ENCODE data around the gene MIPEP.
"Not testable (repeated sequence)": the region's sequence is repeated elsewhere in the genome, so short reads cannot be mapped to it uniquely, and the experiment has no call there.

MIPEP gene

DNA sequence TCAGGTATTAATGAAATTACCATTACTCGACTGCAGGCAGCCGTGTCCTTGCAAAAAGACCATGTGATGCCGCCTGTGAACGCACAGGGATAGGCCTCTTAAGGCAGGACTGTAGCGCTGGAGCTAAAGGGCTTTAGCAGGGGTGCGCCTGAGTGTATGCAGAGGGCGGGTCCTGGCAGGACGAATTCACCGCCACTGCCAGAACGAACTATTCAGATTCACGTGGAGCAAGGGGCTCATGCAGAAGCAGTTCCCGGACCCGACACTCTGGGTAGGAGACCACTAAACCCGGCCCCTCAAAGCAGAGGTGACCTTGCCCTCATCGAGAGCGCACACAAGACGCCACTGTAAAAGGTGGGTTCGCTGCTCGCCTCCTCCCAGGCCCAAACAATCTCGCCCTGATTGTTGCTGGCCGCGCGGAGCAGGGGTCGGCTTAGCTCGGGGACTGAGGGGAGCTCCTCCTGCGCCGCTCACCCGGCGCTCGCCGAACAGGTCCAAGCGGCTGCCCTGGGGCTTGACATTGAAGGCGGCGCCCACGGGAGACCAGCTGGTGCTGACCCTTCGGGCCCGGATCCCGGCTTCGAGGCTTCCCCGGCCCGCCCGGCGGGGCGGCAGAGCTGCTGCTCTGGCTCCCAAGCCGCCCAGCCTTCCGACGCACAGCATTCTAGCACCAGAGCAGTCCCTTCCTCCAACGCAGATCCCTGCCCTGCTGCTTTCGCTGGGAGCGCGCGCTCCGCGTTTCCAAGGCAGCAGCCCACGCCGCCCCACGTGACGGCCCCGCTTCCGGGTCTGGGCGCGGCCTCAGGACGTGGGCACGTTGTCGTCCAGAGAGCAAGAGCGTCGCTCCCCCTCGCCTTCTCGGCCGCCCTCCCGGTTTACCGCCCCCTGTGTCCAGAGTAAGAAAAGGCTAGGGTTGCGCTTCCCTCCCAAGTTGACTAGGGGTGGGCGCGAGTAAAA, at the start of gene MIPEP:
MIPEP (minus strand) TSS at position 743 of the 957 bp plus-strand sequence; CDS start at position 663, 80 bp downstream.
- peak; percentile 73 to 82 for DNase-seq (ENCODE audit: low read depth in 1 of 2, low spot score in 1 of 2)

DNA sequence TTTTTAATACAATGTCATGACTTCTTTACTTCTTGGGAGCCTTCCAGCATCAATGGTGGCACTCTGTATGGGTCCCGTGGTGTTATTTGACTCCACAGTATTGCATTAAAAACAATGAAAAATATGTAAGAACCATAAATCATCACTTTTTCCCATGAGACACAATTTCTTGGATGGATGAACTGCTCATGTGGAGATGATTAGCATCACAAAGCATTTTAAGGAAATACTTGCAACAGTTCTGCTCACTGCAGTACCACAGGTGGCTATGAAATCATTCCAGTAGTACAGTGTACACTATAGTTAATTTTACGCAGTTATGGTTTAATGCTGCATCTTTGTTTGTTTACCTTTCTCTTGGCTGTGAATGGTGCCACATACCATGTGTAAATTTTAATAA, 45.3 kb upstream of the MIPEP start:
- no peak for DNase-seq (ENCODE audit: low read depth in 1 of 2, low spot score in 1 of 2)

GRCh38 chr13:23928985-23929384, 39.8 kb upstream of the MIPEP start:
- DNase-seq (ENCODE audit: low read depth in 1 of 2, low spot score in 1 of 2): no peak

GRCh38 chr13:23923031-23923430, 33.8 kb upstream of the MIPEP start:
- DNase-seq (ENCODE audit: low read depth in 1 of 2, low spot score in 1 of 2): no peak

DNA sequence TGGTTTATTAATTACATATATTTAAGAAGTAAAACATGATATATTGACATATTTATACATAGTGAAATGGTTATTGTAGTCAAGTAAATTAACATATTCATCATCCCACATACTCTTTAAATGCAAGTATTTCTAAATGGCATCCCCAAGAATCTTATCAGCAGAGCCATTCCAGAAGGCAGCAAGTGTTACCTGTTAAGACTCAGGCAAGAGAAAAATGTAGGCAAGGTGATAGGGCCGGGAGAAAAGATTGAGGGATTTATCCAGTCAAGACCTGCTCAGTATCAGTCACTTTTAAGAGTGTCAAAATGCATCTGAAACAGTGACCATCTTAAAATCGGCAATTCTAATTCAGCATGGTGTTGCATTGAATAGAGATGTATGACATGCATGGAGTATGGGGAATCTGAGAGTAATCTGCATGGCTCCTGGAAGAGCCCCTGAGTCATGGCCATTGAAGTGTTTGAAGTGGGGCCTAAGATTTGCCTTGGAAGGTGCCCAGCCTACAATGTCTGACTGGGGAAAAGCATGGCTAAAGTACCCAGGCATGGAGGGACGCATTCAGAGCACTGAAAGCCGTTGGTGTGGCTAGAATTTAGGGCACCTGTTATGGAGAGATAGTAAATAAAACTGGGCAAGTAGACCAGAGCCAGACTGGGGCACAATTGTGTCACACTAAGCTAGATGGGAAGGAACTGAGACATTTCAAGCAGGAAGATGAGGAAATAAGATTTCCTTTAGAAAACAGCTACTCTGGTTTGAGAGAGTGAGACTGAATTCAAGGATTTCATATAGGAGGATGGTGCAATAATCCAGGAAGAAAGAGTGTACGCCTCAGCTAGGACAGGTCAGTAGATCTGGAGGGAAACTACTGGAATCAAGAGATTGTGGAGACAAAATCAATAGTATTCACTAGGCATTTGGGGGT, 33.1 kb upstream of the MIPEP start:
- DNase-seq (ENCODE audit: low read depth in 1 of 2, low spot score in 1 of 2): no peak

DNA sequence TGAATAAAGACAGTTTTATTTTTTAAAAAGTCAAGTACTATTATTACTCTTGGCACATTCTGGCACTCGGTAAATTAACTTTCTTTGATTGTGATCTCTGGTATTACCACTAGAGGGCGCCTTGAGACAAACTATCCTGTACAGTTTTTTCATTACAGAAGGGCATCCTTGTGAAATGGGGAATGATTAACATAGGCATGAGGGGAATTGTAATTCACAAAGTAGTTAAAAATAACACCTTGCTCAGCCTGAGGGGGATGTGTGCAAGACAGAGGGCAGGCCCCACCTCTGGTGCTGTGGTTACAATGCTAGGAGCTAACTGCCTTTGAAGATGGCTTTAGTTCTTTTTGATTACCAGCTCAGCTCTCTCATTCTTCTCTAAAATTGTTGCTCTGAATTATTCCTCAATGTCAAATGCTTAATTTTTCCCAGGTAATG, 32.3 kb upstream of the MIPEP start:
- no peak for DNase-seq (ENCODE audit: low read depth in 1 of 2, low spot score in 1 of 2)

- DNase-seq (ENCODE audit: low read depth in 1 of 2, low spot score in 1 of 2): no peak
These were observed 29.8 kb upstream of the MIPEP start for GRCh38 chr13:23919006-23919405.

- no peak for DNase-seq (ENCODE audit: low read depth in 1 of 2, low spot score in 1 of 2)
These were observed 29.0 kb upstream of the MIPEP start for GRCh38 chr13:23918208-23918607.

DNA sequence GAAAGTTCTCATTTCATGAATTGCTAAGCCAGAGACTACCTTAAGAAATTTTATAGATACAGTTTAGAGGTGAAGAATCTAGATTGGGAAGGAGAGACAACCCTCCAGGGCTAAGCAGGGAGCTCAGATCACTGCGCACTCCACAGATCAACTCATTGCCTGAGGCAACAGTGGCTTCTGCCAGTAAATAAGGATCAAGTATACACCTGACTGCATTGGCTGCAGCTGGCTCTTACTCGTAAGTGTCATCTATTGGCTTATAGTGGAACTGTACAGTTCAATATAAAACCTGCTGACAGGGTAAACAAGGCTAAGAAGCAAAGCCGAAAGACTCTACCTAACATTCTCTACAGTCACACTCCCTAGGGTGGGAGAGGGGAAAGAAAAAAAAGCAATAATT, 26.1 kb upstream of the MIPEP start:
- DNase-seq (ENCODE audit: low read depth in 1 of 2, low spot score in 1 of 2): no peak

- no peak for DNase-seq (ENCODE audit: low read depth in 1 of 2, low spot score in 1 of 2)
These were observed 23.3 kb upstream of the MIPEP start for GRCh38 chr13:23912469-23912868.

GRCh38 chr13:23909606-23910005, 20.4 kb upstream of the MIPEP start:
- no peak for DNase-seq (ENCODE audit: low read depth in 1 of 2, low spot score in 1 of 2)

DNA sequence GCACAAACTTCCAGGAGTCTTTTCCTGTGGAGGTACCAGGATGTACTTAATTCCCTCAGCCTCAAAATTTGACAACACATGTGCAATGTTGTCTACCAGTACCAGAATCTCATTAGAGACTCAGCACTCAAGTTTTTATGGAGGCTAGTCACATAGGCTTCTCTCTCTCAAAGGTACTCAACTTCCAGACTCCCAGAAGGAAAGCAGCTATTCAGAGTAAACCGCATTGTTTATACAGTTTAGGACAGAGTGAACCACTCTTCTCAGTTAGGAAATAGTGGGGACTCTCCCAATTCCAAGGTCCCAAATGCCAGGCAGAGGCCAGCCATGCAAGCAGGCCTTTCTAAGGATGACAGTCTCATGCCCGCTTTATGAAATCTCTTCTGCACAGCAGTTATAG, 16.6 kb upstream of the MIPEP start:
- DNase-seq (ENCODE audit: low read depth in 1 of 2, low spot score in 1 of 2): no peak

GRCh38 chr13:23903906-23904280, 14.7 kb upstream of the MIPEP start:
- no peak for DNase-seq (ENCODE audit: low read depth in 1 of 2, low spot score in 1 of 2)

DNA sequence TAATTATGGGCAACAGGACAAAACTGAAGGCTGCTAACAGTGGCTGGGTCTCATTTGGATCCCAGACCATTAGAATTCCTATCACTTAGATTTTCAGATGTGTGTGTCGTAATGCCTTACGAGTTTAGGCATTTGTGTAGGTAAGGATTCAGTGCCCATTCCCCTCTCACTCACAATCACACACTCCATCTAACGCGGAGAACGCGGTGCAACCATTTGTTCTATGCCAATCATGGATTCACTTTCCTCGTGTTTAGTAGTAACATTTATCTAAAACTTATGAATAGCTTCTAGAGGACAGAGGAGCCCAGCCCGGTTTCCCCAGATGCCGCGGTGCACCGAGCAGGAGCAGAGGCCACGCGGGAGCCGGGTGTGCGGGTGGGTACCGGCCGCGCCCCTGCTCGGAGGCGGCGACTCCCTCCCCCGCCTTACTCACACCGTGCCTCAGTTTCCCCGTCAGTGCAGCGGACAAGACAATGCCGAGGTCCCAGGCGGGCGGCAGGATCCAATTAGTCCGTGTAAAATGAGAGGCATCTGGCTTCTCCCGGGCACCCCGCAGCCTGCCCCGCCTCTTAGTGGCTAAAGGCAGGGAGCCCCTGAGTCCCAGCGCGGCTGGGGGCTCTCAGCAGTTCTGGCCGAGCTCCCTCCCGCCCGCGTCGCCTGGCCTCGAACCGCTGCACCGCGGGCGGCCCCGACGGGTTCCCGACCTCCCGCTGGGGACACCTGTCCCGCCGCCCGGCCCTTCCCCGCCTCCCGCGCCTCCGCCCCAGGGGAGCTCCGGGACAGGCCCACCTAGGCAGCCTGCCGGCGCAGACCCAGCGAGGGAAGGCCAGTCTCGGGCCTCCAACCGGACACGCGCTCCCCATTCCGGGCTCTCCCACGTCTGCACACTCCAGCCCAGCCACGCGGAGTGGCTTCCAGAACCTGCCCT, 14.0 kb upstream of the MIPEP start:
- no peak for DNase-seq (ENCODE audit: low read depth in 1 of 2, low spot score in 1 of 2)

DNA sequence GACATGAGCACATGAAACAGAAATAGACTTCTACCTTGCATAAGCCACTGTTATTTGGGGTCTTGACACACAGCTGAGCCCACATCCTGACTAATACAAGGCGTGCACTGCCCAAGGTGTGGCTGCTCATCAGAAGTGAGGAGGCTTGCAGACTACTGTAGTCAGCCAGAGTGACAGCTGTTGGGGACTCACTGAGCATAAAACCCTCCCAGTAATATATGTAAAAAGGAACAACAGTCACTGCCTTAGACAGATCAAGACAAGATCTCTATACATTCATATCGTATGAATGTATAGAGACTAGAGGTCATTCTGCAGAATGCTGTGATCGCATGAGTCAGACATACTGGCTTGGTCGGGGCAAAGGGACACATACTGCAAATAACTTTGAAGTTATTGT, 12.2 kb upstream of the MIPEP start:
- no peak for DNase-seq (ENCODE audit: low read depth in 1 of 2, low spot score in 1 of 2)

DNA sequence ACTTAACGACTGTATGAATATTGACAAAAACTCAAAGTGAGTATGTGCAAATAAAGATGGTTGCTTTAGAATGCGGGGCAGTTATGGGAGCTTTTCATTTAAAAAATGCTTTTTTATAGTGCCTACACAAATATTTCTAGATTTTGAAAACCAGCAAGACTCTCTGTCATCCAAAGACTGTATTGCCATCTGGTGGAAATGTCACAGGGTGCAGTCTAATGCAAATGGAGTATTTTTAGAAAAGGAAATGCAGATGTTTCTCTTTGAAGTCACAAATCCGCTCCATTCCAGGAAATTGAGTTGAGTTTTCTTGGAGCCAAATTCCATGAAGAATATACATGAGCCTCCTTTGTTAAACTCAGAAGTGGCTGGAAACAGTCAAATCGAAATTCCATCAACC, 10.4 kb upstream of the MIPEP start:
- DNase-seq (ENCODE audit: low read depth in 1 of 2, low spot score in 1 of 2): no peak

GRCh38 chr13:23898101-23898500, 8.9 kb upstream of the MIPEP start:
- DNase-seq (ENCODE audit: low read depth in 1 of 2, low spot score in 1 of 2): no peak

DNA sequence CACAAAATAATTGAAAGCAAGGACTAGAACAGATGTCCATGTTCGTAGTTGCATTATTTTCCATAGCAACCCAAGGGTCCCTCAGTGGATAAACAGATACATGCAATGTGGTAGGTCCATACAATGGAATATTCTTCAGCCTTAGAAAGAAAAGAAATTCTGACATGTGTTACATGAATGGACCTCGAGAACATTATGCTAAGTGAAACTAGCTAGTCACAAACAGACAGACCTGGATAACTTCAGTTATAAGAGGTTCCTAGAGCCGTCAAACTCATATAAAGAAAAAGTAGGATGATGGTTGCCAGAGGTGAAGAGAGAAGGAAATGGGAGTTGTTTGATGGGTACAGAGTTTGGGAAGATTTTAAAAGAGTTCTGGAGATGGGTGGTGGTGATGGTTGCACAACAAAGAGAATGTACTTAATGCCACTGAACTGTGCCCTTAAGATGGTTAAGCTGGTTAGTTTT, 8.3 kb upstream of the MIPEP start, which contains the start of gene C1QTNF9B:
C1QTNF9B (minus strand) TSS at position 51 of the 468 bp plus-strand sequence.
- not testable (repeated sequence) for DNase-seq (ENCODE audit: low read depth in 1 of 2, low spot score in 1 of 2)

GRCh38 chr13:23894746-23895145, 5.5 kb upstream of the MIPEP start:
- DNase-seq (ENCODE audit: low read depth in 1 of 2, low spot score in 1 of 2): not testable (repeated sequence)

GRCh38 chr13:23893791-23894190, 4.6 kb upstream of the MIPEP start:
- DNase-seq (ENCODE audit: low read depth in 1 of 2, low spot score in 1 of 2): not testable (repeated sequence)

All from activated T-helper 1 cell treated with anti-CD3 and anti-CD28 coated beads, Interleukin-2, amount 50 U/mL, for 16 hours (primary cell).